SK-N-SH (cell line): ENCODE measurements around the gene SLC9A5. TPM values are rescaled to one million over a fixed set of nuclear protein-coding genes. Genes with fewer than 3 reads are reported as not detected.

Source experiments
- CTCF ChIA-PET: fragments of 300-600, 350-600 bp; formaldehyde crosslinking; extraction: SDS; loops from one replicate; lab custom pipeline; 2021; lab: Yijun Ruan, JAX
- POLR2A ChIA-PET: fragments of 350-600 bp; sonication (Branson Sonifier 250); formaldehyde crosslinking; extraction: SDS; loops from one replicate; lab custom pipeline; 2020; ENCODE audit warnings: antibody characterized with exemption, inconsistent platforms; lab: Yijun Ruan, JAX
- DNase-seq: peaks from one replicate; pipeline ENCODE4 v3.0.0; 2012
- H2AFZ ChIP-seq: fragments of 200-600 bp; sonication (generic); 2 replicates; pipeline ENCODE4 v1.8.1; 2016; ENCODE audit warnings: antibody characterized with exemption, mild to moderate bottlenecking, low read depth
- H3F3A ChIP-seq: fragments of 200-600 bp; sonication (generic); replicated peaks from 2 replicates; pipeline ENCODE3; 2016; ENCODE audit warnings: antibody characterized with exemption, mild to moderate bottlenecking; ENCODE audit not compliant: insufficient read depth
- H3K27ac ChIP-seq, 2 experiments: fragments of 200-500 bp in 1 of 2; fragments of 200-600 bp in 1 of 2; sonication (Bioruptor generic) in 1 of 2; sonication (generic), shearing (Covaris generic) in 1 of 2; 2 replicates each; pipeline versions ENCODE4 v1.5.1 to v1.6.1; 2014 to 2016; ENCODE audit warnings: low read depth in 2 of 2, inconsistent platforms in 1 of 2, low read length in 1 of 2, mild to moderate bottlenecking in 1 of 2, mixed read lengths in 1 of 2
- H3K27me3 ChIP-seq: fragments of 200-600 bp; sonication (generic), shearing (Covaris generic); 2 replicates; pipeline ENCODE4 v1.6.1; 2016; ENCODE audit warnings: mixed run types; ENCODE audit not compliant: insufficient read depth
- H3K36me3 ChIP-seq, 2 experiments: fragments of 200-500 bp in 1 of 2; fragments of 200-600 bp in 1 of 2; sonication (Bioruptor generic) in 1 of 2; sonication (generic) in 1 of 2; replicated peaks in 1 of 2; 2 replicates each; pipeline versions ENCODE3 to v1.5.1; 2014 to 2016; ENCODE audit warnings: low read length in 1 of 2, mild to moderate bottlenecking in 1 of 2; ENCODE audit not compliant: insufficient read depth in 2 of 2, control insufficient read depth in 1 of 2
- H3K4me1 ChIP-seq, 2 experiments: fragments of 200-500 bp in 1 of 2; fragments of 200-600 bp in 1 of 2; sonication (Bioruptor generic) in 1 of 2; sonication (generic), shearing (Covaris generic) in 1 of 2; 2 replicates each; pipeline versions ENCODE4 v1.5.1 to v1.6.1; 2014 to 2016; ENCODE audit warnings: low read depth in 1 of 2, low read length in 1 of 2, mixed run types in 1 of 2; ENCODE audit not compliant: insufficient read depth in 2 of 2, control insufficient read depth in 1 of 2
- H3K4me2 ChIP-seq: fragments of 200-600 bp; sonication (generic), shearing (Covaris generic); 2 replicates; pipeline ENCODE4 v1.6.1; 2017; ENCODE audit warnings: mixed run types
- H3K4me3 ChIP-seq, 2 experiments: fragments of 200-500 bp in 1 of 2; fragments of 200-600 bp in 1 of 2; sonication (Bioruptor generic) in 1 of 2; sonication (generic), shearing (Covaris generic) in 1 of 2; 2 replicates each; pipeline versions ENCODE4 v1.5.1 to v1.8.1; 2014 to 2016; ENCODE audit warnings: low read depth in 2 of 2, inconsistent platforms in 1 of 2, low read length in 1 of 2, mild to moderate bottlenecking in 1 of 2, mixed read lengths in 1 of 2, moderate library complexity in 1 of 2
- H3K79me2 ChIP-seq: fragments of 200-600 bp; sonication (generic); 2 replicates; pipeline ENCODE4 v1.8.1; 2017; ENCODE audit warnings: mild to moderate bottlenecking; ENCODE audit not compliant: insufficient read depth
- H3K9ac ChIP-seq: fragments of 200-600 bp; sonication (generic); 2 replicates; pipeline ENCODE4 v1.6.1; 2017; ENCODE audit warnings: mixed run types
- H3K9me2 ChIP-seq: fragments of 200-600 bp; sonication (generic); 2 replicates; pipeline ENCODE4 v1.6.1; 2017; ENCODE audit warnings: mixed run types
- H3K9me3 ChIP-seq: fragments of 200-600 bp; sonication (generic); 2 replicates; pipeline ENCODE4 v1.6.1; 2017; ENCODE audit warnings: mixed run types, mild to moderate bottlenecking, moderate library complexity
- H4K20me1 ChIP-seq: fragments of 200-600 bp; sonication (generic); 2 replicates; pipeline ENCODE4 v1.6.1; 2017; ENCODE audit warnings: mild to moderate bottlenecking, mixed run types; ENCODE audit not compliant: insufficient read depth
- ELF1 ChIP-seq: IDR thresholded peaks from 2 replicates; pipeline ENCODE4 v1.4.0; 2012
- EZH2phosphoT487 ChIP-seq: fragments of 200-600 bp; sonication (generic); IDR thresholded peaks from 2 replicates; pipeline ENCODE4 v1.6.1; 2017; ENCODE audit warnings: low read depth, mixed run types, mild to moderate bottlenecking, antibody characterized with exemption, moderate library complexity, borderline replicate concordance
- FOSL2 ChIP-seq: IDR thresholded peaks from 2 replicates; pipeline ENCODE4 v1.4.0; 2012; ENCODE audit warnings: low read depth, mild to moderate bottlenecking, moderate library complexity, borderline replicate concordance
- FOXJ3 ChIP-seq: sonication (generic); formaldehyde crosslinking; IDR thresholded peaks from 2 replicates; pipeline ENCODE4 v1.5.1; 2020; ENCODE audit warnings: mild to moderate bottlenecking, missing genetic modification reagents
- FOXM1 ChIP-seq: IDR thresholded peaks from 2 replicates; pipeline ENCODE4 v1.4.0; 2012; ENCODE audit warnings: low read depth, mild to moderate bottlenecking
- GABPA ChIP-seq: IDR thresholded peaks from 2 replicates; pipeline ENCODE4 v1.4.0; 2012; ENCODE audit warnings: low read depth, mild to moderate bottlenecking
- JUND ChIP-seq: IDR thresholded peaks from 2 replicates; pipeline ENCODE4 v1.4.0; 2012
- MEF2A ChIP-seq: IDR thresholded peaks from 2 replicates; pipeline ENCODE4 v1.4.0; 2012; ENCODE audit warnings: low read depth, borderline replicate concordance
- NFIC ChIP-seq: IDR thresholded peaks from 2 replicates; pipeline ENCODE4 v1.4.0; 2012; ENCODE audit warnings: borderline replicate concordance
- POLR2AphosphoS5 ChIP-seq: IDR thresholded peaks from 2 replicates; pipeline ENCODE4 v1.6.1; 2012; ENCODE audit warnings: low read depth, low read length
- RCOR1 ChIP-seq: fragments of 150-350 bp; IDR thresholded peaks from 2 replicates; pipeline ENCODE4 v1.6.1; 2017; ENCODE audit warnings: antibody characterized with exemption, low read length
- SIN3A ChIP-seq: IDR thresholded peaks from 2 replicates; pipeline ENCODE4 v1.6.1; 2012; ENCODE audit warnings: low read depth, mild to moderate bottlenecking, low read length, moderate library complexity, borderline replicate concordance
- SMC3 ChIP-seq: IDR thresholded peaks from 2 replicates; pipeline ENCODE4 v1.6.1; 2012; ENCODE audit warnings: low read depth, low read length, improper control_type of control experiment
- TAF1 ChIP-seq: IDR thresholded peaks from 2 replicates; pipeline ENCODE4 v1.6.1; 2012; ENCODE audit warnings: low read depth, mild to moderate bottlenecking, low read length, moderate library complexity, borderline replicate concordance
- TCF12 ChIP-seq: IDR thresholded peaks from 2 replicates; pipeline ENCODE4 v1.4.0; 2012
- YY1 ChIP-seq: IDR thresholded peaks from 2 replicates; pipeline ENCODE4 v1.4.0; 2012; ENCODE audit warnings: low read depth, mild to moderate bottlenecking
- WGBS: methylation state at CpG from one replicate; pipeline ENCODE4 v1.1.6; 2017; ENCODE audit warnings: low lambda C conversion rate; 5-methylcytosine and 5-hydroxymethylcytosine counted together
- polyA plus RNA-seq, 3 experiments: library from polyadenylated mRNA; depleted of rRNA; stranded (reverse); fragments of >200 nt; gene quantifications; 2 replicates each; pipeline ENCODE4 v1.2.3, GENCODE V29; 2012
- TF ChIP-seq, protein P1 (sequence below): fragments of 200-600 bp; sonication (generic); IDR thresholded peaks from 2 replicates; pipeline ENCODE4 v1.6.1; 2017; ENCODE audit warnings: antibody characterized with exemption, mild to moderate bottlenecking, moderate library complexity
- TF ChIP-seq, protein P2 (sequence below): IDR thresholded peaks from 2 replicates; pipeline ENCODE4 v1.4.0; 2012; ENCODE audit warnings: low read depth
- TF ChIP-seq, protein P3 (sequence below): IDR thresholded peaks from 2 replicates; pipeline ENCODE4; 2012
- TF ChIP-seq, protein P4 (sequence below): fragments of 150-350 bp; IDR thresholded peaks from 2 replicates; pipeline ENCODE4 v1.6.1; 2016; ENCODE audit warnings: mild to moderate bottlenecking, low read depth, low read length
- TF ChIP-seq, protein P5 (sequence below): fragments of 150-350 bp; IDR thresholded peaks from 2 replicates; pipeline ENCODE4 v1.6.1; 2017; ENCODE audit warnings: antibody characterized with exemption, low read length, low read depth, borderline replicate concordance

Gene SLC9A5
- polyA plus RNA-seq, 1 of the 3 experiments (the other 2 are of a cell fraction), result 4.1 TPM

DNA sequence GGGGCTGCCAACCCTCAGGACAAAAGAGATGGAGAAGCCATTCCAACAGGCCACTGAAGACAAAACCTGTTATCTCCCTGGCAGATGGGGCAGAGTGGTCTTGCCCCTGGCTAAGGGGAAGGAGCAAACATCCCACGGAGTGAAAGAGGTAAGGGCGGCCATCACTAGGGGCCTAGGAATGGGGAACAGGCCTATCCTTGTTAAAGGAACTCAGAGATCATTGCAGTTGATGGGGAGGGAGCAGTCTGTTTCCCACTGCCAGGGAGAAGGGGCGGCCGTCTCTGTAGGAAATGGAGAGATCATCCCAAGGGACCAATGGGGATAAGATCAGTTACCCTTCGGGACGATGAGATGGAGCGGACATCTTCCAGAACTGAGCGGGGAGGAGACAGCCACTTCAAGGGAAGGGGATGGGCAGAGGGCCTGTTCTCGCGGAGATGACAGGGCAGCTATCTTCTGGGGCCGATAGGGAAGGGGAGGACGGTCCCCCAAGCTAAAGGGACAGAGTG is 22.4 kb upstream of the SLC9A5 start:
- peaks cover 15 to 34% of the 10 kb centered on the region in 2 experiments for H3K36me3 ChIP-seq
- H3K9me2 ChIP-seq, result no peaks in the 10 kb centered on the region
- H3F3A ChIP-seq, result peaks cover 21% of the 10 kb centered on the region
- H3K27ac ChIP-seq, result peak overlapping the region; percentile 72 to 83; a peak in 3 of 4 replicates
- ChIA-PET POLR2A (interaction anchor here (0.6 to 2.2 kb wide), 13 partner anchors 9 to 335 kb away, joined by 3 to 14 read pairs (median 5); partner anchors contain the start of genes E2F4, FHOD1 and SLC9A5), CTCF (interaction anchor here (0.7 to 2.9 kb wide), 11 partner anchors 8 to 71 kb away, joined by 3 to 10 read pairs (median 5); partner anchors contain the start of genes NOL3 and SLC9A5)
- H3K27me3 ChIP-seq, result no peaks in the 10 kb centered on the region
- WGBS, result 10% methylated on average over 9 of the region's 12 CpGs
- H3K4me3 ChIP-seq, result peak overlapping the region; percentile 92 to 100
- no peaks in the 10 kb centered on the region for H4K20me1 ChIP-seq
- H3K9me3 ChIP-seq, result no peaks in the 10 kb centered on the region
- H3K4me1 ChIP-seq, result peaks cover 0 to 22% of the 10 kb centered on the region in 2 experiments; a peak in 2 of 4 replicates
- H3K4me2 ChIP-seq, result peak overlapping the region; percentile 88
- no peak for DNase-seq
- peak overlapping the region; percentile 72; the same call in 1 of the 2 replicates for H2AFZ ChIP-seq
- TF ChIP-seq YY1 (peak; percentile 12; the same call in 1 of the 2 replicates), TCF12 (no peak)
- TF ChIP-seq, protein P1, sequence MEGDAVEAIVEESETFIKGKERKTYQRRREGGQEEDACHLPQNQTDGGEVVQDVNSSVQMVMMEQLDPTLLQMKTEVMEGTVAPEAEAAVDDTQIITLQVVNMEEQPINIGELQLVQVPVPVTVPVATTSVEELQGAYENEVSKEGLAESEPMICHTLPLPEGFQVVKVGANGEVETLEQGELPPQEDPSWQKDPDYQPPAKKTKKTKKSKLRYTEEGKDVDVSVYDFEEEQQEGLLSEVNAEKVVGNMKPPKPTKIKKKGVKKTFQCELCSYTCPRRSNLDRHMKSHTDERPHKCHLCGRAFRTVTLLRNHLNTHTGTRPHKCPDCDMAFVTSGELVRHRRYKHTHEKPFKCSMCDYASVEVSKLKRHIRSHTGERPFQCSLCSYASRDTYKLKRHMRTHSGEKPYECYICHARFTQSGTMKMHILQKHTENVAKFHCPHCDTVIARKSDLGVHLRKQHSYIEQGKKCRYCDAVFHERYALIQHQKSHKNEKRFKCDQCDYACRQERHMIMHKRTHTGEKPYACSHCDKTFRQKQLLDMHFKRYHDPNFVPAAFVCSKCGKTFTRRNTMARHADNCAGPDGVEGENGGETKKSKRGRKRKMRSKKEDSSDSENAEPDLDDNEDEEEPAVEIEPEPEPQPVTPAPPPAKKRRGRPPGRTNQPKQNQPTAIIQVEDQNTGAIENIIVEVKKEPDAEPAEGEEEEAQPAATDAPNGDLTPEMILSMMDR, result no peak
- peak overlapping the region; percentile 83 for H3K9ac ChIP-seq
- peaks cover 34% of the 10 kb centered on the region for H3K79me2 ChIP-seq

DNA sequence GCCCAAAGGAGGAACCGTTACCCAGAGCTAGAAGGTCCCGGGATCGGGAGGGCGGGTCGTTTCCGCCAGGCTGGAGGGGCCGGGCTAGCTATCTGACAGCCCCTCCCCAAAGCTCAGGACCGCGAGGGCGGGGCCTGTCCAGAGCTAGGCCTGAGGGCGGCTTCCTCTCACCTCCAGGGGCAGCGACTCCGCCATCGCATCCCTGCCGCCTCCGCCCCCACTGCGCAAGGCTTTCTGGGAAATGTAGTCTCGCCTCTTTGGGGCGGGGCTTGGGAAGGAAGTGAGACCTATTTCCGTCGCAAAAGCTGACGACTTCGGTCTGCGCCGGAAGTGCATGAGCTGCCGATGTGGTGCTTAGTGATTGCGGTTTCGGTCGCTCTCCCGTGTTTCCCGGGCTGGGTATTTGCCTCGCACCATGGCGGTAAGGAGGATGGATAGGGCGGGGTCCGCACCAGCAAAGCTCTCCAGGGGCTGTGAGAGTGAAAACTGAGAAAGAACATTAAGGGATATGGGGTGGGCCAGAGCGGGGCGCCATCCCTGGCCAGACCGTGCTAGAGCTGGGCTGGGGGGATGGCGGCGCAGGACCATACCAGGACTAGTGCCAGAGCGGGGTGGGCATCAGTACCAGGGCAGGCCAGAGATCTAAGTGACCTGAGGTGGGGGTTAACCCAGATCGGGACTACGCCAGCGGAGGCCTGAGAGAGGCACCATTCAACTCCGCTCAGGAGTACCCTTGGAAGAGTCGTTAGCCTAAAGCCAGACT is 21.8 kb upstream of the SLC9A5 start, which contains the start of gene TMEM208:
TMEM208 (plus strand) TSS at position 327 of the 763 bp plus-strand sequence; CDS start at position 416, 89 bp downstream.
- WGBS, result 2% methylated on average over 38 of the region's 46 CpGs
- CTCF ChIA-PET, result interaction anchor here (0.7 to 2.9 kb wide), 14 partner anchors 9 to 72 kb away, joined by 3 to 10 read pairs (median 4); partner anchors contain the start of genes NOL3 and SLC9A5
- POLR2A ChIA-PET, result interaction anchor here (0.6 to 2.2 kb wide), 13 partner anchors 9 to 334 kb away, joined by 3 to 14 read pairs (median 5); partner anchors contain the start of genes E2F4, FHOD1 and SLC9A5
- TF ChIP-seq, protein P2, sequence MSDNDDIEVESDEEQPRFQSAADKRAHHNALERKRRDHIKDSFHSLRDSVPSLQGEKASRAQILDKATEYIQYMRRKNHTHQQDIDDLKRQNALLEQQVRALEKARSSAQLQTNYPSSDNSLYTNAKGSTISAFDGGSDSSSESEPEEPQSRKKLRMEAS, result peak; percentile 94
- TF ChIP-seq POLR2AphosphoS5 (peak; percentile 70; the same call in 1 of the 2 replicates), MEF2A (no peak), TCF12 (no peak), TAF1 (peak; percentile 85), RCOR1 (peak; percentile 35; the same call in 1 of the 2 replicates), FOSL2 (no peak), GABPA (peak; percentile 100), SMC3 (no peak), EZH2phosphoT487 (no peak), FOXJ3 (CRISPR knock-in tag) (no peak), SIN3A (peak; percentile 91), YY1 (peak; percentile 76), NFIC (no peak), JUND (no peak), ELF1 (peak; percentile 98), FOXM1 (no peak)
- TF ChIP-seq, protein P3, sequence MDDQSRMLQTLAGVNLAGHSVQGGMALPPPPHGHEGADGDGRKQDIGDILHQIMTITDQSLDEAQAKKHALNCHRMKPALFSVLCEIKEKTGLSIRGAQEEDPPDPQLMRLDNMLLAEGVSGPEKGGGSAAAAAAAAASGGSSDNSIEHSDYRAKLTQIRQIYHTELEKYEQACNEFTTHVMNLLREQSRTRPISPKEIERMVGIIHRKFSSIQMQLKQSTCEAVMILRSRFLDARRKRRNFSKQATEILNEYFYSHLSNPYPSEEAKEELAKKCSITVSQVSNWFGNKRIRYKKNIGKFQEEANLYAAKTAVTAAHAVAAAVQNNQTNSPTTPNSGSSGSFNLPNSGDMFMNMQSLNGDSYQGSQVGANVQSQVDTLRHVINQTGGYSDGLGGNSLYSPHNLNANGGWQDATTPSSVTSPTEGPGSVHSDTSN, result no peak; the same call in 1 of the 2 replicates
- TF ChIP-seq, protein P4, sequence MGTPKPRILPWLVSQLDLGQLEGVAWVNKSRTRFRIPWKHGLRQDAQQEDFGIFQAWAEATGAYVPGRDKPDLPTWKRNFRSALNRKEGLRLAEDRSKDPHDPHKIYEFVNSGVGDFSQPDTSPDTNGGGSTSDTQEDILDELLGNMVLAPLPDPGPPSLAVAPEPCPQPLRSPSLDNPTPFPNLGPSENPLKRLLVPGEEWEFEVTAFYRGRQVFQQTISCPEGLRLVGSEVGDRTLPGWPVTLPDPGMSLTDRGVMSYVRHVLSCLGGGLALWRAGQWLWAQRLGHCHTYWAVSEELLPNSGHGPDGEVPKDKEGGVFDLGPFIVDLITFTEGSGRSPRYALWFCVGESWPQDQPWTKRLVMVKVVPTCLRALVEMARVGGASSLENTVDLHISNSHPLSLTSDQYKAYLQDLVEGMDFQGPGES, result no peak
- TF ChIP-seq, protein P5, sequence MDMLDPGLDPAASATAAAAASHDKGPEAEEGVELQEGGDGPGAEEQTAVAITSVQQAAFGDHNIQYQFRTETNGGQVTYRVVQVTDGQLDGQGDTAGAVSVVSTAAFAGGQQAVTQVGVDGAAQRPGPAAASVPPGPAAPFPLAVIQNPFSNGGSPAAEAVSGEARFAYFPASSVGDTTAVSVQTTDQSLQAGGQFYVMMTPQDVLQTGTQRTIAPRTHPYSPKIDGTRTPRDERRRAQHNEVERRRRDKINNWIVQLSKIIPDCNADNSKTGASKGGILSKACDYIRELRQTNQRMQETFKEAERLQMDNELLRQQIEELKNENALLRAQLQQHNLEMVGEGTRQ, result no peak

More for the DNA sequence above, 21.8 kb upstream of the SLC9A5 start, which contains the start of gene TMEM208:
- peaks cover 26% of the 10 kb centered on the region for H3F3A ChIP-seq
- peak within 1 kb of the TSS; percentile 88 for H3K4me2 ChIP-seq
- H3K36me3 ChIP-seq, result peaks cover 17 to 41% of the 10 kb centered on the region in 2 experiments
- DNase-seq, result peak; percentile 97
- no peaks in the 10 kb centered on the region for H3K9me2 ChIP-seq
- H4K20me1 ChIP-seq, result no peaks in the 10 kb centered on the region
- no peaks in the 10 kb centered on the region for H3K9me3 ChIP-seq
- peak within 1 kb of the TSS; percentile 92 to 100 for H3K4me3 ChIP-seq
- peak within 1 kb of the TSS; percentile 83 for H3K9ac ChIP-seq
- H3K4me1 ChIP-seq, result peaks cover 0 to 22% of the 10 kb centered on the region in 2 experiments; a peak in 2 of 4 replicates
- H2AFZ ChIP-seq, result peak within 1 kb of the TSS; percentile 72; the same call in 1 of the 2 replicates
- H3K27ac ChIP-seq, result peak within 1 kb of the TSS; percentile 72 to 83
- peaks cover 34% of the 10 kb centered on the region for H3K79me2 ChIP-seq
- H3K27me3 ChIP-seq, result no peaks in the 10 kb centered on the region
